ENCODE measurements around the gene PSMG2. TPM values are rescaled to one million over a fixed set of nuclear protein-coding genes. Genes with fewer than 3 reads are reported as not detected.

Gene PSMG2
- total and polyA plus RNA-seq, 2 of the 13 experiments (the other 11 are each of a cell fraction or from before 2014, with no cell fraction given), result 53.4 to 94.8 TPM

- no peaks in the 10 kb centered on the region for H3K27me3 ChIP-seq (ENCODE audit: control insufficient read depth in 1 of 2, insufficient read depth in 2 of 2, low read length in 2 of 2)
- WGBS (ENCODE audit: low lambda C conversion rate), result 86% methylated on average over 11 of the region's 15 CpGs
- no peak overlapping the region for H3K4me3 ChIP-seq (replicated peaks in 1 of 3; ENCODE audit: insufficient read depth in 1 of 3, low read depth in 2 of 3, low read length in 3 of 3)
- ChIA-PET POLR2A (no interaction called here), CTCF (ENCODE audit: low intra/inter-chr PET ratio, low total read pairs) (no interaction called here)
- H4K20me1 ChIP-seq (ENCODE audit: insufficient read depth, low read length), result no peaks in the 10 kb centered on the region
- H3K9ac ChIP-seq (ENCODE audit: insufficient read depth, low read depth, low read length), result no peak overlapping the region
- H3K4me2 ChIP-seq (ENCODE audit: low read depth, low read length), result no peak overlapping the region
- no peaks in the 10 kb centered on the region for H3K79me2 ChIP-seq (ENCODE audit: insufficient read depth, low read length)
- no TSS peak for BruUV-seq (replicated peaks)
- H3K9me3 ChIP-seq (ENCODE audit: low read length), result no peaks in the 10 kb centered on the region
- in situ Hi-C loops (cut with HindIII; ENCODE audit: extremely low pct_ligation_motif_present, low pct_unique_long_range_greater_than_20kb), result no loop called here
- no peak overlapping the region for H2AFZ ChIP-seq (ENCODE audit: low read length)
- no peak for DNase-seq (ENCODE audit: low spot score)
- TF ChIP-seq, protein P1, sequence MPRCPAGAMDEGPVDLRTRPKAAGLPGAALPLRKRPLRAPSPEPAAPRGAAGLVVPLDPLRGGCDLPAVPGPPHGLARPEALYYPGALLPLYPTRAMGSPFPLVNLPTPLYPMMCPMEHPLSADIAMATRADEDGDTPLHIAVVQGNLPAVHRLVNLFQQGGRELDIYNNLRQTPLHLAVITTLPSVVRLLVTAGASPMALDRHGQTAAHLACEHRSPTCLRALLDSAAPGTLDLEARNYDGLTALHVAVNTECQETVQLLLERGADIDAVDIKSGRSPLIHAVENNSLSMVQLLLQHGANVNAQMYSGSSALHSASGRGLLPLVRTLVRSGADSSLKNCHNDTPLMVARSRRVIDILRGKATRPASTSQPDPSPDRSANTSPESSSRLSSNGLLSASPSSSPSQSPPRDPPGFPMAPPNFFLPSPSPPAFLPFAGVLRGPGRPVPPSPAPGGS (CRISPR knock-in tag; IDR thresholded peaks at IDR 0.05), result no peak
- no peak for TF ChIP-seq ZMYM2 (CRISPR knock-in tag; IDR thresholded peaks at IDR 0.05)
- intact Hi-C loops (cut with micrococcal nuclease; ENCODE audit: unreplicated experiment), result no loop called here
- no peak for ATAC-seq
- FAIRE-seq, result no peak
- no peaks in the 10 kb centered on the region for H3K36me3 ChIP-seq (replicated peaks in 1 of 2; ENCODE audit: control insufficient read depth in 1 of 2, insufficient read depth in 2 of 2, low read length in 2 of 2)
- peaks cover 32% of the 10 kb centered on the region for H3K4me1 ChIP-seq (ENCODE audit: insufficient read depth, low read length)
- H3K27ac ChIP-seq (ENCODE audit: extremely low read length, insufficient read depth, low read length), result no peak overlapping the region
Measured at GRCh38 chr18:12770469-12771219, 67.8 kb downstream of the PSMG2 start.

GRCh38 chr18:12772111-12772510 lies 69.3 kb downstream of the PSMG2 start:
- Histone ChIP-seq H3K9ac (ENCODE audit: insufficient read depth, low read depth, low read length) (no peak overlapping the region), H2AFZ (ENCODE audit: low read length) (no peak overlapping the region), H3K4me1 (ENCODE audit: insufficient read depth, low read length) (peaks cover 22% of the 10 kb centered on the region), H3K79me2 (ENCODE audit: insufficient read depth, low read length) (no peaks in the 10 kb centered on the region), H3K36me3 (replicated peaks in 1 of 2; ENCODE audit: control insufficient read depth in 1 of 2, insufficient read depth in 2 of 2, low read length in 2 of 2) (no peaks in the 10 kb centered on the region), H3K4me3 (replicated peaks in 1 of 3; ENCODE audit: insufficient read depth in 1 of 3, low read depth in 2 of 3, low read length in 3 of 3) (no peak overlapping the region), H3K9me3 (ENCODE audit: low read length) (no peaks in the 10 kb centered on the region), H3K27me3 (ENCODE audit: control insufficient read depth in 1 of 2, insufficient read depth in 2 of 2, low read length in 2 of 2) (no peaks in the 10 kb centered on the region), H3K4me2 (ENCODE audit: low read depth, low read length) (no peak overlapping the region), H3K27ac (ENCODE audit: extremely low read length, insufficient read depth, low read length) (no peak overlapping the region), H4K20me1 (ENCODE audit: insufficient read depth, low read length) (no peaks in the 10 kb centered on the region)
- DNase-seq (ENCODE audit: low spot score) (no peak), FAIRE-seq (no peak), ATAC-seq (no peak)
- BruUV-seq (replicated peaks), result no TSS peak
- WGBS (ENCODE audit: low lambda C conversion rate), result 42% methylated on average over 6 of the region's 6 CpGs
- POLR2A ChIA-PET, result no interaction called here
- TF ChIP-seq NR2F6 (IDR thresholded peaks at IDR 0.05) (peak; percentile 13; the same call in 1 of the 2 replicates), NR2F6 (CRISPR knock-in tag; IDR thresholded peaks at IDR 0.05) (no peak), SAP130 (CRISPR knock-in tag; IDR thresholded peaks at IDR 0.05; ENCODE audit: low read depth) (0 out of 2 replicates have a peak, but pooled peaks have one; percentile 14), MLLT10 (CRISPR knock-in tag; IDR thresholded peaks at IDR 0.05) (no peak), ZNF891 (CRISPR knock-in tag; IDR thresholded peaks at IDR 0.05) (no peak), RARA (CRISPR knock-in tag; IDR thresholded peaks at IDR 0.05) (0 out of 2 replicates have a peak, but pooled peaks have one; percentile 11)
- TF ChIP-seq, protein P2, sequence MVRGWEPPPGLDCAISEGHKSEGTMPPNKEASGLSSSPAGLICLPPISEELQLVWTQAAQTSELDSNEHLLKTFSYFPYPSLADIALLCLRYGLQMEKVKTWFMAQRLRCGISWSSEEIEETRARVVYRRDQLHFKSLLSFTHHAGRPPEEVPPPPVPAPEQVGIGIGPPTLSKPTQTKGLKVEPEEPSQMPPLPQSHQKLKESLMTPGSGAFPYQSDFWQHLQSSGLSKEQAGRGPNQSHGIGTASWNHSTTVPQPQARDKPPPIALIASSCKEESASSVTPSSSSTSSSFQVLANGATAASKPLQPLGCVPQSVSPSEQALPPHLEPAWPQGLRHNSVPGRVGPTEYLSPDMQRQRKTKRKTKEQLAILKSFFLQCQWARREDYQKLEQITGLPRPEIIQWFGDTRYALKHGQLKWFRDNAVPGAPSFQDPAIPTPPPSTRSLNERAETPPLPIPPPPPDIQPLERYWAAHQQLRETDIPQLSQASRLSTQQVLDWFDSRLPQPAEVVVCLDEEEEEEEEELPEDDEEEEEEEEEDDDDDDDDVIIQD (CRISPR knock-in tag; IDR thresholded peaks at IDR 0.05; ENCODE audit: low read depth), result peak; percentile 24; the same call in 1 of the 2 replicates
- in situ Hi-C loops (cut with HindIII; ENCODE audit: extremely low pct_ligation_motif_present, low pct_unique_long_range_greater_than_20kb), result no loop called here
- intact Hi-C loops (cut with micrococcal nuclease; ENCODE audit: unreplicated experiment), result loop anchor here (2.0 kb wide), 1 partner anchor 17 kb away; no protein-coding TSS in a partner anchor
- CTCF ChIA-PET (ENCODE audit: low intra/inter-chr PET ratio, low total read pairs), result no interaction called here

Data from HepG2 (cell line).